OCI-LY1 (cell line): ENCODE results near the gene ZNF514.
A peak's percentile ranks its signal among the peaks of the same experiment; 100 is the strongest.

Experiments
- H2AFZ ChIP-seq: fragments of 200-600 bp; sonication (generic), shearing (Covaris generic); 2 replicates; pipeline ENCODE4 v1.6.0; 2014; ENCODE audit warnings: antibody characterized with exemption, mild to moderate bottlenecking, low read length
- H3F3A ChIP-seq: fragments of 200-600 bp; sonication (generic), shearing (Covaris generic); 2 replicates; pipeline ENCODE4 v1.6.0; 2014; ENCODE audit warnings: mild to moderate bottlenecking, antibody characterized with exemption, low read length, moderate library complexity; ENCODE audit not compliant: insufficient read depth
- H3K27ac ChIP-seq: fragments of 200-600 bp; sonication (generic); 2 replicates; pipeline ENCODE4 v1.5.1; 2014; ENCODE audit warnings: low read length, mixed run types, mild to moderate bottlenecking, low read depth; ENCODE audit not compliant: poor library complexity, severe bottlenecking
- H3K27me3 ChIP-seq: fragments of 200-600 bp; sonication (generic); 2 replicates; pipeline ENCODE4 v1.6.0; 2014; ENCODE audit warnings: antibody characterized with exemption, mild to moderate bottlenecking, low read length, moderate library complexity; ENCODE audit not compliant: insufficient read depth
- H3K36me3 ChIP-seq: fragments of 200-600 bp; sonication (generic); 2 replicates; pipeline ENCODE4 v1.6.1; 2014; ENCODE audit warnings: mild to moderate bottlenecking, antibody characterized with exemption, low read length, moderate library complexity, mixed read lengths; ENCODE audit not compliant: insufficient read depth
- H3K4me1 ChIP-seq: fragments of 200-600 bp; sonication (generic); 2 replicates; pipeline ENCODE4 v1.5.1; 2014; ENCODE audit warnings: mild to moderate bottlenecking, low read length, moderate library complexity; ENCODE audit not compliant: insufficient read depth, severe bottlenecking
- H3K4me2 ChIP-seq: fragments of 200-600 bp; sonication (generic), shearing (Covaris generic); 2 replicates; pipeline ENCODE4 v1.6.1; 2014; ENCODE audit warnings: low read length
- H3K4me3 ChIP-seq: fragments of 200-600 bp; sonication (generic); 2 replicates; pipeline ENCODE4 v1.5.1; 2014; ENCODE audit warnings: low read length, low read depth, mild to moderate bottlenecking, mixed read lengths; ENCODE audit not compliant: poor library complexity, severe bottlenecking
- H3K79me2 ChIP-seq: fragments of 200-600 bp; shearing (Covaris generic); 2 replicates; pipeline ENCODE4 v1.6.1; 2016; ENCODE audit warnings: mixed run types, low read length, mixed read lengths; ENCODE audit not compliant: insufficient read depth
- H3K9ac ChIP-seq: fragments of 200-600 bp; sonication (generic), shearing (Covaris generic); 2 replicates; pipeline ENCODE4 v1.6.1; 2014; ENCODE audit warnings: mild to moderate bottlenecking, low read length, mixed read lengths
- H3K9me2 ChIP-seq: fragments of 200-600 bp; sonication (generic), shearing (Covaris generic); 2 replicates; pipeline ENCODE4 v1.6.1; 2014; ENCODE audit warnings: low read depth, mild to moderate bottlenecking, low read length, mixed read lengths
- H3K9me3 ChIP-seq: fragments of 200-600 bp; shearing (Covaris generic); 2 replicates; pipeline ENCODE4 v1.6.1; 2014; ENCODE audit warnings: low read length, mixed read lengths
- H4K20me1 ChIP-seq: fragments of 200-600 bp; sonication (generic), shearing (Covaris generic); 2 replicates; pipeline ENCODE4 v1.6.0; 2016; ENCODE audit warnings: mild to moderate bottlenecking, low read length; ENCODE audit not compliant: insufficient read depth
- EZH2 ChIP-seq: fragments of 200-600 bp; sonication (generic), shearing (Covaris generic); IDR thresholded peaks from 2 replicates; pipeline ENCODE4 v1.8.0; 2017; ENCODE audit warnings: borderline replicate concordance, mixed run types, mild to moderate bottlenecking, antibody characterized with exemption, low read length, moderate library complexity, mixed read lengths
- TF ChIP-seq, protein P1 (sequence below): fragments of 200-600 bp; sonication (generic), shearing (Covaris generic); IDR thresholded peaks from 2 replicates; pipeline ENCODE4 v1.5.1; 2017; ENCODE audit warnings: mild to moderate bottlenecking, antibody characterized with exemption, low read length, moderate library complexity, mixed read lengths

The ZNF514 gene

DNA sequence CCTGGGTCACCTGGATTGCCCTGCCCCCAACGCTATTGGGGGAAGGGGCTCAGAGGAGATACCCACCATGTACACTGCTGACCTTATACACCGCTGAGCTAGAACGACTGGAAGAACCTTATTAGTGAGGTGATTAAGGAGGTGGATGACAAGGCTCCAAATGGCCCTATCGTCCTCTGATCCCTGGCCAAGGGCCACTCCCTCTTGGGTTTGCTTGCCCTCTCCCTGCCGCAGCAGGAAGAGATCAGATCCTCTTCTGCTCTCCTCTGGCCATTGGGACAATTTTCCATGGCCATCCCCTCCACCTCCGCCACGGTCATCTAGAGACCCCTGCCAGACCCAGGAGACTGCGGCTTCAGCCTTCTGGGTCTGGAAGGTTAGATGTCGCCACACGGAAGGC is 1.2 kb downstream of the ZNF514 start:
- no peaks in the 10 kb centered on the region for H3K27me3 ChIP-seq
- no peaks in the 10 kb centered on the region for H3K79me2 ChIP-seq
- TF ChIP-seq EZH2, result no peak
- TF ChIP-seq, protein P1, sequence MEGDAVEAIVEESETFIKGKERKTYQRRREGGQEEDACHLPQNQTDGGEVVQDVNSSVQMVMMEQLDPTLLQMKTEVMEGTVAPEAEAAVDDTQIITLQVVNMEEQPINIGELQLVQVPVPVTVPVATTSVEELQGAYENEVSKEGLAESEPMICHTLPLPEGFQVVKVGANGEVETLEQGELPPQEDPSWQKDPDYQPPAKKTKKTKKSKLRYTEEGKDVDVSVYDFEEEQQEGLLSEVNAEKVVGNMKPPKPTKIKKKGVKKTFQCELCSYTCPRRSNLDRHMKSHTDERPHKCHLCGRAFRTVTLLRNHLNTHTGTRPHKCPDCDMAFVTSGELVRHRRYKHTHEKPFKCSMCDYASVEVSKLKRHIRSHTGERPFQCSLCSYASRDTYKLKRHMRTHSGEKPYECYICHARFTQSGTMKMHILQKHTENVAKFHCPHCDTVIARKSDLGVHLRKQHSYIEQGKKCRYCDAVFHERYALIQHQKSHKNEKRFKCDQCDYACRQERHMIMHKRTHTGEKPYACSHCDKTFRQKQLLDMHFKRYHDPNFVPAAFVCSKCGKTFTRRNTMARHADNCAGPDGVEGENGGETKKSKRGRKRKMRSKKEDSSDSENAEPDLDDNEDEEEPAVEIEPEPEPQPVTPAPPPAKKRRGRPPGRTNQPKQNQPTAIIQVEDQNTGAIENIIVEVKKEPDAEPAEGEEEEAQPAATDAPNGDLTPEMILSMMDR, result no peak
- H3K4me3 ChIP-seq, result peak overlapping the region; percentile 84
- no peaks in the 10 kb centered on the region for H4K20me1 ChIP-seq
- peaks cover 17% of the 10 kb centered on the region for H3K4me1 ChIP-seq
- no peaks in the 10 kb centered on the region for H3F3A ChIP-seq
- peak overlapping the region; percentile 97 for H3K4me2 ChIP-seq
- no peak overlapping the region for H2AFZ ChIP-seq
- H3K9ac ChIP-seq, result peak overlapping the region; percentile 92; the same call in 1 of the 2 replicates
- H3K36me3 ChIP-seq, result peaks cover 15% of the 10 kb centered on the region
- no peak overlapping the region for H3K27ac ChIP-seq
- peaks cover 4% of the 10 kb centered on the region; the same call in 1 of the 2 replicates for H3K9me3 ChIP-seq
- H3K9me2 ChIP-seq, result no peaks in the 10 kb centered on the region

DNA sequence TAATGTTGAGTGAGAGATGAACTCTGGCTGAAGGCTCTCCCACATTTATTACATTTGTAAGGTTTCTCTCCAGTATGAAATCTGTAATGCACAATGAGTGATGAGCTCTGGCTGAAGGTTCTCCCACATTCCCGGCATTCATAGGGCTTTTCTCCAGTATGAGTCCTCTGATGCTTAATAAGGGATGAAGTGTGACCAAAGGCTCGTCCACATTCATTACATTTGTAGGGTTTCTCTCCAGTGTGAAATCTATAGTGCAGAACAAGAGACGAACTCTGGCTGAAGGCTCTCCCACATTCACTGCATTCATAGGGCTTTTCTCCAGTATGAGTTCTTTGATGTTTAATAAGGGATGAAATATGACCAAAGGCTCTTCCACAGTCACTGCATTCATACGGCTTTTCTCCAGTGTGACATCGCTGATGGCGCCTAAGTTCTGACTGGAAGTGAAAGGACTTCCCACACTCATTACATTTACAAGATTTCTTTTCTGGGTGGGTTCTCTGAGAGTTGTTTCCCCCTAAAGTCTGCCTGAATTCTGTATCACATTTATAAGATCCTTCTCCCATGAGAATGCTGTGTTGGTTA is 10.2 kb downstream of the ZNF514 start:
- H3K36me3 ChIP-seq, result peaks cover 51% of the 10 kb centered on the region
- no peak overlapping the region for H3K9ac ChIP-seq

DNA sequence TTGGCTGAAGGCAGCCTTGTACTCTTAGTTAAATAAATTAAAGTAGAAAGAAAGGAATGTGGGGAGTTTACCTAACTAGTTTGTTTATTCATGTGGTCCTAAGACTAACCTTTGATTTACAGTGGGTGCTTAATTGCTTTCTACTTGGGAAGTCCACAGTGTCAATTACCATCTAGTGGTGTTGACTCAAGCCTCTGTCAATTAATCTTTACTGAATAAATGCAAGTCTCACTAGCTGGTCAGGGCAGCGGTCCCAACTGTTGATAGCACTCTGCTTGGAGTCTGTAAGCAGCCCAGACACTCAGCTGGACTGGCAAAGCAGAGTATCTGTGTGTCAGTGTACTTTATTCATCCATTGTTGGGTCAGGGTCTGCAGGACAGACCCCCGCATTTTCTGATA is 15.8 kb downstream of the ZNF514 start:
- Histone ChIP-seq H3K27me3 (no peaks in the 10 kb centered on the region), H3K79me2 (no peaks in the 10 kb centered on the region), H3K4me3 (no peak overlapping the region), H2AFZ (no peak overlapping the region), H4K20me1 (no peaks in the 10 kb centered on the region), H3K9me3 (peaks cover 49% of the 10 kb centered on the region), H3K4me2 (no peak overlapping the region), H3K9ac (no peak overlapping the region), H3K9me2 (no peaks in the 10 kb centered on the region), H3K36me3 (no peaks in the 10 kb centered on the region; the same call in 1 of the 2 replicates), H3F3A (no peaks in the 10 kb centered on the region), H3K4me1 (no peaks in the 10 kb centered on the region), H3K27ac (no peak overlapping the region)
- TF ChIP-seq, protein P1, result no peak
- TF ChIP-seq EZH2, result no peak

More for the DNA sequence above, 10.2 kb downstream of the ZNF514 start:
- Histone ChIP-seq H3K27me3 (no peaks in the 10 kb centered on the region), H3F3A (no peaks in the 10 kb centered on the region), H3K4me2 (no peak overlapping the region), H2AFZ (no peak overlapping the region), H3K27ac (no peak overlapping the region), H3K4me3 (no peak overlapping the region), H3K79me2 (no peaks in the 10 kb centered on the region), H3K9me2 (no peaks in the 10 kb centered on the region), H3K4me1 (no peaks in the 10 kb centered on the region), H4K20me1 (no peaks in the 10 kb centered on the region), H3K9me3 (peaks cover 52% of the 10 kb centered on the region)
- TF ChIP-seq EZH2, result no peak
- TF ChIP-seq, protein P1, result no peak
